Thoracic aorta (tissue), 2 donors: Measurements from ENCODE around the gene MAEA. TPM values are rescaled to one million over a fixed set of nuclear protein-coding genes. Genes with fewer than 3 reads are reported as not detected.

Experiments
- ATAC-seq: fragments of 150-250 bp; one replicate; pipeline ENCODE4 v1.8.0; 2017; ENCODE audit warnings: low read depth; ENCODE audit not compliant: insufficient number of reproducible peaks, low FRiP score
- DNase-seq: peaks from one replicate; pipeline ENCODE4 v3.0.0-alpha.2; 2020; ENCODE audit warnings: low spot score
- H3K27ac ChIP-seq, 2 donors: fragments of 200-600 bp; sonication (generic); 1 replicate in 1 of 2; 2 replicates in 1 of 2; pipeline ENCODE4 v1.5.1; 2016; ENCODE audit warnings: mild to moderate bottlenecking in 2 of 2, moderate library complexity in 2 of 2
- H3K27me3 ChIP-seq: fragments of 200-600 bp; sonication (generic); replicated peaks from 2 replicates; pipeline ENCODE4 v1.6.0; 2016; ENCODE audit warnings: mild to moderate bottlenecking; ENCODE audit not compliant: insufficient read depth
- H3K36me3 ChIP-seq: fragments of 200-600 bp; sonication (generic); one replicate; pipeline ENCODE4 v1.5.1; 2016
- H3K4me1 ChIP-seq, 2 donors: fragments of 200-600 bp; sonication (generic); 1 replicate in 1 of 2; 2 replicates in 1 of 2; pipeline versions ENCODE4 v1.5.1 to v1.6.0; 2016; ENCODE audit warnings: low read depth in 2 of 2, mild to moderate bottlenecking in 1 of 2; ENCODE audit not compliant: control insufficient read depth in 1 of 2
- H3K4me3 ChIP-seq: fragments of 200-600 bp; sonication (generic); 2 replicates; pipeline ENCODE4 v1.5.1; 2016; ENCODE audit warnings: mild to moderate bottlenecking
- H3K9me3 ChIP-seq: fragments of 200-600 bp; sonication (generic); 2 replicates; pipeline ENCODE4 v1.5.1; 2016
- CTCF ChIP-seq: fragments of 200-600 bp; sonication (generic); IDR thresholded peaks from one replicate; pipeline ENCODE4 v1.5.1; 2019; ENCODE audit warnings: antibody characterized with exemption
- total RNA-seq, 2 donors: library from RNA; depleted of rRNA; stranded (reverse); fragments of >200 nt; gene quantifications; one replicate each; pipeline versions ENCODE4 v1.1.0 to v1.2.3, GENCODE V29; 2016

The MAEA gene
- total RNA-seq, 2 donors from 2014 or later, result 53.7 to 83.8 TPM

GRCh38 chr4:1375761-1376322 lies 86.2 kb downstream of the MAEA start:
- DNase-seq, result no peak
- ATAC-seq, result no peak

GRCh38 chr4:1376391-1376840 lies 86.7 kb downstream of the MAEA start:
- Histone ChIP-seq H3K27me3 (no peaks in the 10 kb centered on the region), H3K36me3 (peaks cover 16% of the 10 kb centered on the region)

More at GRCh38 chr4:1375761-1376322, 86.2 kb downstream of the MAEA start:
- no peak overlapping the region for H3K27ac ChIP-seq
- H3K36me3 ChIP-seq, result peaks cover 16% of the 10 kb centered on the region
- H3K4me1 ChIP-seq, result no peaks in the 10 kb centered on the region
- no peaks in the 10 kb centered on the region for H3K27me3 ChIP-seq
- no peaks in the 10 kb centered on the region for H3K9me3 ChIP-seq
- no peak for TF ChIP-seq CTCF
- no peak overlapping the region for H3K4me3 ChIP-seq

GRCh38 chr4:1376841-1377605 lies 87.3 kb downstream of the MAEA start:
- ATAC-seq, result no peak
- H3K36me3 ChIP-seq, result peaks cover 16% of the 10 kb centered on the region

More at GRCh38 chr4:1376391-1376840, 86.7 kb downstream of the MAEA start:
- Histone ChIP-seq H3K27ac (no peak overlapping the region), H3K9me3 (no peaks in the 10 kb centered on the region), H3K4me3 (no peak overlapping the region), H3K4me1 (no peaks in the 10 kb centered on the region)
- DNase-seq (no peak), ATAC-seq (no peak)
- no peak for TF ChIP-seq CTCF

GRCh38 chr4:1377606-1378261 lies 88.0 kb downstream of the MAEA start:
- Histone ChIP-seq H3K36me3 (peaks cover 16% of the 10 kb centered on the region), H3K27ac (no peak overlapping the region), H3K4me3 (no peak overlapping the region), H3K27me3 (no peaks in the 10 kb centered on the region), H3K9me3 (no peaks in the 10 kb centered on the region), H3K4me1 (no peaks in the 10 kb centered on the region)
- no peak for TF ChIP-seq CTCF
- DNase-seq, result no peak
- no peak for ATAC-seq

More at GRCh38 chr4:1376841-1377605, 87.3 kb downstream of the MAEA start:
- no peak for TF ChIP-seq CTCF
- H3K27ac ChIP-seq, result no peak overlapping the region
- H3K27me3 ChIP-seq, result no peaks in the 10 kb centered on the region
- DNase-seq, result no peak
- no peaks in the 10 kb centered on the region for H3K9me3 ChIP-seq
- no peaks in the 10 kb centered on the region for H3K4me1 ChIP-seq
- H3K4me3 ChIP-seq, result no peak overlapping the region

DNA sequence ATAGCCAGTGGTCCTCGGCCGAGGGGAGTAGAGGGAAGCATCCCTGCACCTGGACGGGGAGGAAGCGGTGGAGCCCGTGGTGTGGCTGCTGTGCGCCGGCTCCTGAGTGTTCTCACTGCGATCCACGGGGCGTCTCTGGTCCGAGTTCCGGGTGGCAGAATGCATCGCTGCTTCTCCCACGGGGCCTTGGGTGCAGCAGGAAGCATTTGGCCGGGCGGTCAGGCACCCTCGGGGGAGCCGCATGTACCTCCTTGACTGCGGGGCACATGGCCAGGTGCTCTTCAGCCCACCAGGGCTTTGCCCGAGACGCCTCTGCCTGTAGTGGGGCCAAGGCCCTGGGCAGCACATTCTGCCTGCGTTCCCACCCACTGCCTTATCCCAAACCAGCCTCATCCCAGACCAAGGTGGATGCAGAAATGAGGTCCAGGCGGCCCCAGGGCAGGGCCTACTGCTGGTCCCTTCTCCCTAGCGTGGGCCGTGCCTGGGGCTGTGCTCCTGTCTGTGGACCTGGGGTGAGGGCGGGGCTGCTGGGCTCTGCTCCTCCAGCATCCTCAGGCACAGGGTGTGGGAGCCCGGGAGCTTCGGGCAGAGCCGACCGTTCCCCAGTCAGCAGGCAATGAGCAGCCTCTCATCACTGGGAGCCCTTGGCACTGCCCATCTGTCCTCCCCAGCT lies 89.0 kb downstream of the MAEA start:
- ATAC-seq (no peak), DNase-seq (no peak)
- TF ChIP-seq CTCF, result no peak
- H3K4me3 ChIP-seq, result no peak overlapping the region
- H3K9me3 ChIP-seq, result no peaks in the 10 kb centered on the region
- no peaks in the 10 kb centered on the region for H3K4me1 ChIP-seq
- peaks cover 9% of the 10 kb centered on the region for H3K36me3 ChIP-seq
- H3K27ac ChIP-seq, result no peak overlapping the region
- no peaks in the 10 kb centered on the region for H3K27me3 ChIP-seq
